GM12865 (cell line): Measurements from ENCODE around the gene VPS52.
"Not testable (repeated sequence)": the region's sequence is repeated elsewhere in the genome, so short reads cannot be mapped to it uniquely, and the experiment has no call there.

Experiments used
- DNase-seq: peaks from one replicate; pipeline ENCODE4 v3.0.0; 2010; ENCODE audit warnings: low read depth
- H3K4me3 ChIP-seq: 2 replicates; pipeline ENCODE4 v1.5.1; 2011; ENCODE audit warnings: mild to moderate bottlenecking, low read depth, low read length, control low read depth
- CTCF ChIP-seq: IDR thresholded peaks from 2 replicates; pipeline ENCODE4 v1.5.1; 2011; ENCODE audit warnings: low read length, control low read depth, low read depth, inconsistent platforms; ENCODE audit not compliant: insufficient read depth; ENCODE audit errors: missing control alignments

VPS52 gene

GRCh38 chr6:33277663-33278391, 6.2 kb upstream of the VPS52 start:
- peak; percentile 74 for DNase-seq
- peak overlapping the region; percentile 90 for H3K4me3 ChIP-seq
- no peak for TF ChIP-seq CTCF

- peak; percentile 92 for DNase-seq
- peak within 1 kb of the TSS; percentile 90 for H3K4me3 ChIP-seq
- peak; percentile 55 for TF ChIP-seq CTCF
These were observed 5.4 kb upstream of the VPS52 start, which contains the start of gene B3GALT4 for GRCh38 chr6:33276864-33277662. B3GALT4 (plus strand) TSS chr6:33277123; CDS start chr6:33277420, 297 bp downstream.

- DNase-seq, result no peak
- TF ChIP-seq CTCF, result no peak
- H3K4me3 ChIP-seq, result peak overlapping the region; percentile 90
These were observed 4.8 kb upstream of the VPS52 start for GRCh38 chr6:33276581-33276863.

GRCh38 chr6:33275795-33276580, 4.3 kb upstream of the VPS52 start:
- DNase-seq, result not testable (repeated sequence)
- H3K4me3 ChIP-seq, result peak overlapping the region; percentile 90

- DNase-seq, result no peak
- no peak for TF ChIP-seq CTCF
- peak overlapping the region; percentile 90 for H3K4me3 ChIP-seq
These were observed 2.5 kb upstream of the VPS52 start for GRCh38 chr6:33273924-33274902.

GRCh38 chr6:33273129-33273923, 1.6 kb upstream of the VPS52 start:
- DNase-seq, result no peak
- H3K4me3 ChIP-seq, result peak overlapping the region; percentile 90
- no peak for TF ChIP-seq CTCF
